HG03342 (cell line): ENCODE results near the gene BAIAP3.

Experiments used
- ATAC-seq: cut with Tn5 transposase; IDR thresholded peaks from one replicate; pipeline ENCODE4 v1.9.1; 2021; ENCODE audit warnings: mild to moderate bottlenecking, moderate library complexity; ENCODE audit not compliant: unreplicated experiment

Gene BAIAP3

GRCh38 chr16:1381612-1382406 lies 48.4 kb downstream of the BAIAP3 start:
- ATAC-seq: no peak

- ATAC-seq: no peak
Observed at GRCh38 chr16:1383556-1383955, 50.1 kb downstream of the BAIAP3 start.

DNA sequence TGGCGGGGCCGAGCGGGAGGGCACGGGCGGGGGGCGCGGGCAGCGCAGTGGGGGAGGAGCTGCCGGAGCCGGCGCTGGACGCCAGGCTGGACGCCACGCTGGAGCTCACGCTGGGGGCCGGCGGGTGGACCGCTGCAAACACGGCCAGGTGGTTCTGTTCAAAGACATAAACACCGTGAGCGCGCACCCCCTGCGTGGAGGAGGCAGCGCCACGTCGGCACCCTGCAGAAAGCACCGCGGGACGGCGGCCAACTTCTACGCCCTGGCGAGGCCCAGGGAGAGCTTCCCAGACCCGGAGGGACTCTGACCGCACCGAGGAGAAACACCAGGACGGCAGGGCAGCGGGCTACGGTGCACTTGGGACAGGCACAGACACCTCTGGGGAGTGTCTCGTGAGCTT lies 51.8 kb downstream of the BAIAP3 start:
- no peak for ATAC-seq

DNA sequence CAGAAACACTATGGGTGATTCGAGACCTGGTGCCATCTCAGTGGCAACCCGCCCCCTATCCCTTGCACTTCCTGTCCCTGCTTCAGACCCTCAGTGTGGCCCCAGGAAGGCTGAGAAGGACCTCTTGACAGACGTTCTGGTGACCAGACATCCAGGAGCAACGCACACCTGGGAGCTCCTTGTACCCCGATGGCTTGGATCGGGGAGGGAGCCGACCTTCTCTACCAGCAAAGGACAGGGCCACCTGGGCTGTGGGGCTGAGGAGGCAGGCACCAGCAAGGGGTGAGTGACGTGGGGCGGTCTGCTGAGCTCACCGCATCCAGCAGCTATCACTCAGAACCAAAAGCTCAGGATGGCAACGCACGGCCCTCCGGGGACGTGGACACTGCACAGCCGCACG lies 53.9 kb downstream of the BAIAP3 start:
- ATAC-seq: no peak

DNA sequence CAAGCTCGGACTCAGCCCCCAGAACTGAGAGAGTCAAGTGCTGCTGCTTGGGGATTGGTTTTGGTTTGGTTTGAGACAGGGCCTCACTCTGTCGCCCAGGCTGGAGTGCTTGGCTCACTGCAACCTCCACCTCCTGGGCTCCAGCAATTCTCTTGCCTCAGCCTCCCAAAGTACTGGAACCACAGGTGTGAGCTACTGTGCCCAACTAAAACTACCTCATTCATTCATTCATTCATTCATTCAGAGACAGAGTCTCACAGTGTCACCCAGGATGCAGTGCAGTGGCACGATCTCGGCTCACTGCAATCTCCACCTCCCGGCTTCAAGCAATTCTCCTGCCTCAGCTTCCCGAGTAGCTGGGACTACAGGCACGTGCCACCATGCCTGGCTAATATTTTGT lies 56.3 kb downstream of the BAIAP3 start:
- ATAC-seq: no peak

DNA sequence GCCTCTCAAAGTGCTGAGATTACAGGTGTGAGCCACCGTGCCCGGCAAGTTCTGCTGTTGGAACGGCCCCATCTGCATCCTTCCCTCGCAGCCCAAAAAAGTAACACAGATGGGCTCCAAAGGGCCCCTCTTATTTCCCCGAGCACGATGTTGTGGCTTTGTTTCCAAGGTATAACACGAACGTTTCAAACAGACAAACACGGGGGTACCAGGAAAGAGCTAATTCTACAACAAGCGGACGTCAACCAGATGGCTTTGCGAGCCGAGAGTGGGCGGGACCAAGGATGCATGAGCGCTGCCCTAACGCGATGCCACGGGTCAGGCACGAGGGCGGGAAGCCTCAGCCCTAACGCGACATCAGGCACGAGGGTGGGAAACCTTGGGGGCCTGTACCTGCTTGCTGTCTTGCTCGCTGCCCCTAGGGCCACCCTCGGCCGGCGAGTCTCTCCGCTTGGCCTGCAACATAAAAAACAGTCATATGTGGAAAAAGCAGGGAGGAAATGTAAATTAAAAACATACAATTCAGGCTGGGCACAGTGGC lies 56.9 kb downstream of the BAIAP3 start:
- no peak for ATAC-seq

GRCh38 chr16:1392826-1393225 lies 59.4 kb downstream of the BAIAP3 start:
- ATAC-seq: no peak

- ATAC-seq: no peak
Observed at GRCh38 chr16:1393613-1394176, 60.2 kb downstream of the BAIAP3 start.

DNA sequence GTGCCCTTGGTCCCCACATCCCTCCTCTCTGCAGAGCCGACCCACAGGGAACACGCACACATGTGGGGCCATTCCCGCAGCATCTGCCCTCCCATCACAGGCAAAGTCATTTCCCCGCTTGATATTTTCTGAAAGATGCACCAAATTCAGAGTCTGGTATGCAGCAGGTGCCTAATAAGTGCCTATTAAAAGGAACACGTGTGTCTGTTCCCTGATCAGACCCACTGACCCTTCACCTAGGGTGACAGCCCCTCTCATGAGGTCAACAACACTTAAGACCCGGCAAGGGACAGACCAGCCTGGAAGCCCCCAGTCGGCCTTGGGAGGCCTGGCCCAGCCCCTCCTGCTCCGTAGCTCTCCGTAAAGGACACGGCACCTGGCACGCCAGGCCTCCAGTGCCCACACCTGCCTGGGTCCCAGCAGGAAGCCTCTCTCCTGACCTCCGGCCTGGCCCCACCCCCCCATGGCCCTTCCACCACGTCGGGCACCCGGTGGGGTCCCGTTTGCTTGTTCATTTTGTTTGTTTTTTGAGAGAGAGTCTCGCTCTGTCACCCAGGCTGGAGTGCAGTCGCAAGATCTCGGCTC lies 61.0 kb downstream of the BAIAP3 start:
- ATAC-seq: no peak

DNA sequence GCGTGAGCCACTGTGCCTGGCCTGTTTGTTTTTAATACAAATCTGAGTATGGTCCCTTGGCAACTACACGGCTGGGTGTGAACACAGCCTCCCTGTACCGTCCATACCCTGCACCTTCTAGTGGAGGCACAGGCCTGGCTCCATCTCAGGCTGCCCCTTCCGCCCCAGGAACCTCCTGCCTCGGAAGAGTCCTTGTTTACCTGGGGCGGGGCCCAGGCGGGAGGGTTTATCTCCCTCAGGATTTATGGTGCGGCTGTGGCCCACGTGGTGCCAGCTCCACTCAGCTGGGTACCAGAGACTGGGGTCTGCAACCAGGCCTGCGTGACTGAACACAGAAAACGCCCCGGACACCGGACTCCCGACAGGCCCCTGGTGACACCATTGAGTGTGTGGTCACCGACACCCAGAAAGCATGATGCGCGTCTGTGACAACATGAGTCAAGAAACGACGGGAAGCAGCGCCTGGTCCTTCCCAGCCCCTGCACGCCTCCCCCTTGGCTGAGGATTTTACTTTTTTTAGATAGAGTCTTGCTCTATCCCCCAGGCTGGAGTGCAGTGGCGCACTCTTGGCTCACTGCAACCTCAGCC lies 62.1 kb downstream of the BAIAP3 start:
- no peak for ATAC-seq

GRCh38 chr16:1397779-1398178 lies 64.3 kb downstream of the BAIAP3 start:
- no peak for ATAC-seq

- no peak for ATAC-seq
Observed at GRCh38 chr16:1398351-1398750, 64.9 kb downstream of the BAIAP3 start.
